Measurements from ENCODE around the gene P2RY8.
"Not testable (repeated sequence)": the region's sequence is repeated elsewhere in the genome, so short reads cannot be mapped to it uniquely, and the experiment has no call there.

The P2RY8 gene

GRCh38 chrX:1483843-1484637, 52.9 kb downstream of the P2RY8 start:
- no peak overlapping the region for H3K4me3 ChIP-seq (replicated peaks; ENCODE audit: low read depth, low read length)
- TF ChIP-seq CTCF (IDR thresholded peaks at IDR 0.05; ENCODE audit: low read length, missing control alignments): no peak
- DNase-seq (ENCODE audit: low read depth): no peak

GRCh38 chrX:1482530-1482928, 54.5 kb downstream of the P2RY8 start:
- not testable (repeated sequence) for DNase-seq (ENCODE audit: low read depth); H3K4me3 ChIP-seq (replicated peaks; ENCODE audit: low read depth, low read length)

GRCh38 chrX:1481636-1482529, 55.1 kb downstream of the P2RY8 start:
- H3K4me3 ChIP-seq (replicated peaks; ENCODE audit: low read depth, low read length): peak overlapping the region; percentile 27
- no peak for TF ChIP-seq CTCF (IDR thresholded peaks at IDR 0.05; ENCODE audit: low read length, missing control alignments)
- DNase-seq (ENCODE audit: low read depth): peak; percentile 93

- H3K4me3 ChIP-seq (replicated peaks; ENCODE audit: low read depth, low read length): no peak overlapping the region
- DNase-seq (ENCODE audit: low read depth): no peak
- TF ChIP-seq CTCF (IDR thresholded peaks at IDR 0.05; ENCODE audit: low read length, missing control alignments): no peak
Observed at GRCh38 chrX:1480082-1480785, 56.8 kb downstream of the P2RY8 start.

GRCh38 chrX:1477801-1478458, 59.1 kb downstream of the P2RY8 start:
- no peak for TF ChIP-seq CTCF (IDR thresholded peaks at IDR 0.05; ENCODE audit: low read length, missing control alignments)
- H3K4me3 ChIP-seq (replicated peaks; ENCODE audit: low read depth, low read length): no peak overlapping the region
- DNase-seq (ENCODE audit: low read depth): no peak

- no peak overlapping the region for H3K4me3 ChIP-seq (replicated peaks; ENCODE audit: low read depth, low read length)
- no peak for TF ChIP-seq CTCF (IDR thresholded peaks at IDR 0.05; ENCODE audit: low read length, missing control alignments)
- no peak for DNase-seq (ENCODE audit: low read depth)
Observed at GRCh38 chrX:1477229-1477628, 59.8 kb downstream of the P2RY8 start.
